ENCODE data around the gene TPSG1.
A peak's percentile ranks its signal among the peaks of the same experiment; 100 is the strongest.
"Not testable (repeated sequence)": the region's sequence is repeated elsewhere in the genome, so short reads cannot be mapped to it uniquely, and the experiment has no call there.

TPSG1 gene

GRCh38 chr16:1256874-1257322, 31.8 kb upstream of the TPSG1 start:
- DNase-seq (ENCODE audit: low spot score): no peak

GRCh38 chr16:1256296-1256873, 31.3 kb upstream of the TPSG1 start:
- DNase-seq (ENCODE audit: low spot score): not testable (repeated sequence)

GRCh38 chr16:1255276-1256122, 30.4 kb upstream of the TPSG1 start, which contains the start of gene TPSD1:
Gene TPSD1 (plus strand): TSS chr16:1256069. CDS start chr16:1256281, 212 bp downstream.
- not testable (repeated sequence) for DNase-seq (ENCODE audit: low spot score)

GRCh38 chr16:1254821-1255220, 29.8 kb upstream of the TPSG1 start:
- not testable (repeated sequence) for DNase-seq (ENCODE audit: low spot score)

- DNase-seq (ENCODE audit: low spot score): not testable (repeated sequence)
Observed at GRCh38 chr16:1253701-1254364, 28.8 kb upstream of the TPSG1 start.

- not testable (repeated sequence) for DNase-seq (ENCODE audit: low spot score)
Observed at GRCh38 chr16:1249031-1249755, 24.1 kb upstream of the TPSG1 start.

- DNase-seq (ENCODE audit: low spot score): not testable (repeated sequence)
Observed at GRCh38 chr16:1247903-1248537, 23.0 kb upstream of the TPSG1 start.

- no peak for DNase-seq (ENCODE audit: low spot score)
Observed at GRCh38 chr16:1245452-1246020, 20.5 kb upstream of the TPSG1 start.

- no peak for DNase-seq (ENCODE audit: low spot score)
Observed at GRCh38 chr16:1244881-1245280, 19.8 kb upstream of the TPSG1 start.

- not testable (repeated sequence) for DNase-seq (ENCODE audit: low spot score)
Observed at GRCh38 chr16:1243907-1244850, 19.1 kb upstream of the TPSG1 start.

GRCh38 chr16:1243363-1243762, 18.3 kb upstream of the TPSG1 start:
- DNase-seq (ENCODE audit: low spot score): not testable (repeated sequence)

- not testable (repeated sequence) for DNase-seq (ENCODE audit: low spot score)
Observed at GRCh38 chr16:1241081-1241480, 16.0 kb upstream of the TPSG1 start.

GRCh38 chr16:1240436-1240835, 15.4 kb upstream of the TPSG1 start, which contains the start of gene TPSAB1:
Gene TPSAB1 (plus strand): TSS chr16:1240705. CDS start chr16:1240939, 234 bp downstream.
- not testable (repeated sequence) for DNase-seq (ENCODE audit: low spot score)

GRCh38 chr16:1239575-1239974, 14.5 kb upstream of the TPSG1 start:
- DNase-seq (ENCODE audit: low spot score): not testable (repeated sequence)

GRCh38 chr16:1238909-1239308, 13.8 kb upstream of the TPSG1 start:
- DNase-seq (ENCODE audit: low spot score): peak; percentile 43

GRCh38 chr16:1237990-1238389, 12.9 kb upstream of the TPSG1 start:
- DNase-seq (ENCODE audit: low spot score): no peak

GRCh38 chr16:1236659-1237058, 11.6 kb upstream of the TPSG1 start:
- not testable (repeated sequence) for DNase-seq (ENCODE audit: low spot score)

- not testable (repeated sequence) for DNase-seq (ENCODE audit: low spot score)
Observed at GRCh38 chr16:1232049-1232748, 7.1 kb upstream of the TPSG1 start.

GRCh38 chr16:1231301-1231700, 6.2 kb upstream of the TPSG1 start:
- not testable (repeated sequence) for DNase-seq (ENCODE audit: low spot score)

Measured in SK-N-DZ (cell line).